Measurements from ENCODE around the gene GYS1. TPM values are rescaled to one million over a fixed set of nuclear protein-coding genes. Genes with fewer than 3 reads are reported as not detected.

Gene GYS1
- total and polyA plus RNA-seq, 2 experiments from 2014 or later = 15.9 to 28.9 TPM

DNA sequence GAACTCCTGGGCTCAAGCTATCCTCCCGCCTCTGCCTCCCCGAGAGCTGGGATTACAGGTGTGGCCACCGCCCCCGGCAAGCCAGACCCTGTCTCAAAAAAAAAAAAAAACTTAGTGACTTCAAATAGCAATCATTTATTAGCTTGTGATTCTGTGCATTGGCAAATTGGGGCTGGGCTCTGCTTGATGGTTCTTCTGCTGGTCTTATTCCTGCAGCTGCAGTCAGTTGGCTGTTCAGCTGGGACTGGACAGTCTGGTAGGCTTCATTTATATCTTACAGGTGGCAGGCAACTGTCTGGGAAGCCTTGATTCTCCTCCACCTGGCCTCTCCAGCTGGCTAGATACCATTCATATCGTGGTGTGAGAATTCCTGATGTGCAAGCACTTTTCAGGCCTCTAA lies 52.2 kb downstream of the GYS1 start:
- Histone ChIP-seq H2AFZ (no peak overlapping the region), H3K27ac (ENCODE audit: low read depth) (no peak overlapping the region), H3K79me2 (replicated peaks; ENCODE audit: insufficient read depth) (no peaks in the 10 kb centered on the region), H3K4me2 (no peak overlapping the region), H3K27me3 (ENCODE audit: insufficient read depth) (no peaks in the 10 kb centered on the region), H3F3A (replicated peaks; ENCODE audit: low read depth) (no peaks in the 10 kb centered on the region), H3K9me2 (ENCODE audit: insufficient read depth) (no peaks in the 10 kb centered on the region), H3K36me3 (ENCODE audit: insufficient read depth) (no peaks in the 10 kb centered on the region), H3K4me3 (no peak overlapping the region), H3K4me1 (ENCODE audit: insufficient read depth) (no peaks in the 10 kb centered on the region), H4K20me1 (replicated peaks; ENCODE audit: insufficient read depth) (no peaks in the 10 kb centered on the region)
- Mint-ChIP-seq H3K27me3 (ENCODE audit: insufficient read depth, low read depth, poor library complexity) (peaks cover 6% of the 10 kb centered on the region), H3K4me1 (no peaks in the 10 kb centered on the region; the same call in 2 of the 3 replicates), H3K9me3 (peaks cover 2% of the 10 kb centered on the region; the same call in 1 of the 3 replicates), H3K27ac (no peak overlapping the region), H3K4me3 (no peak overlapping the region), H3K36me3 (ENCODE audit: low read depth) (peaks cover 30% of the 10 kb centered on the region)
- DNase-seq (ENCODE audit: low spot score) (no peak), ATAC-seq (no peak)
- TF ChIP-seq ZNF331 (CRISPR knock-in tag; IDR thresholded peaks at IDR 0.05; ENCODE audit: low read depth) = peak; percentile 54; the same call in 1 of the 2 replicates
- TF ChIP-seq, protein P1, sequence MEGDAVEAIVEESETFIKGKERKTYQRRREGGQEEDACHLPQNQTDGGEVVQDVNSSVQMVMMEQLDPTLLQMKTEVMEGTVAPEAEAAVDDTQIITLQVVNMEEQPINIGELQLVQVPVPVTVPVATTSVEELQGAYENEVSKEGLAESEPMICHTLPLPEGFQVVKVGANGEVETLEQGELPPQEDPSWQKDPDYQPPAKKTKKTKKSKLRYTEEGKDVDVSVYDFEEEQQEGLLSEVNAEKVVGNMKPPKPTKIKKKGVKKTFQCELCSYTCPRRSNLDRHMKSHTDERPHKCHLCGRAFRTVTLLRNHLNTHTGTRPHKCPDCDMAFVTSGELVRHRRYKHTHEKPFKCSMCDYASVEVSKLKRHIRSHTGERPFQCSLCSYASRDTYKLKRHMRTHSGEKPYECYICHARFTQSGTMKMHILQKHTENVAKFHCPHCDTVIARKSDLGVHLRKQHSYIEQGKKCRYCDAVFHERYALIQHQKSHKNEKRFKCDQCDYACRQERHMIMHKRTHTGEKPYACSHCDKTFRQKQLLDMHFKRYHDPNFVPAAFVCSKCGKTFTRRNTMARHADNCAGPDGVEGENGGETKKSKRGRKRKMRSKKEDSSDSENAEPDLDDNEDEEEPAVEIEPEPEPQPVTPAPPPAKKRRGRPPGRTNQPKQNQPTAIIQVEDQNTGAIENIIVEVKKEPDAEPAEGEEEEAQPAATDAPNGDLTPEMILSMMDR (conservative IDR thresholded peaks at IDR 0.05; ENCODE audit: low read depth in 2 of 2) = no peak

DNA sequence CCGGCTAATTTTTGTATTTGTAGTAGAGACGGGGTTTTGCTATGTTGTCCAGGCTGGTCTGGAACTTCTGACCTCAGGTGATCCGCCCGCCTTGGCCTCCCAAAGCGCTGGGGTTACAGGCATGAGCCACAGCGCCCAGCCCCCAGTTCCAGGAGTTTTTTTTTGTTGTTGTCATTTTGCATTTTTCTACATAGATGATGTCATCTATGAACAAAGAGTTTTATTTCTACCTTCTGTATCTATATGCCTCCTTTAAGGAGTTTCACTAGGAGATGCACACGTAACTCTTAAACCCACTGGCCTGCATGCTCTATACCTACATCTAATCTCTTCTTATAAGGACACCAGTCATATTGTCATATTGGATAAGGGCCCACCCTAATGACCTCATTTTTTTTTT lies 54.9 kb downstream of the GYS1 start:
- Histone ChIP-seq H3K36me3 (ENCODE audit: insufficient read depth) (no peaks in the 10 kb centered on the region), H3K4me1 (ENCODE audit: insufficient read depth) (peaks cover 10% of the 10 kb centered on the region), H2AFZ (no peak overlapping the region), H3K4me2 (no peak overlapping the region), H3K4me3 (no peak overlapping the region), H3K79me2 (replicated peaks; ENCODE audit: insufficient read depth) (no peaks in the 10 kb centered on the region), H4K20me1 (replicated peaks; ENCODE audit: insufficient read depth) (no peaks in the 10 kb centered on the region), H3F3A (replicated peaks; ENCODE audit: low read depth) (peaks cover 8% of the 10 kb centered on the region; the same call in 1 of the 2 replicates), H3K27ac (ENCODE audit: low read depth) (no peak overlapping the region), H3K27me3 (ENCODE audit: insufficient read depth) (peaks cover 16% of the 10 kb centered on the region), H3K9me2 (ENCODE audit: insufficient read depth) (no peaks in the 10 kb centered on the region)
- Mint-ChIP-seq H3K4me1 (peaks cover 13% of the 10 kb centered on the region), H3K27ac (no peak overlapping the region), H3K27me3 (ENCODE audit: insufficient read depth, low read depth, poor library complexity) (peaks cover 17% of the 10 kb centered on the region), H3K36me3 (ENCODE audit: low read depth) (peaks cover 24% of the 10 kb centered on the region), H3K4me3 (no peak overlapping the region; the same call in 2 of the 3 replicates), H3K9me3 (peaks cover 2% of the 10 kb centered on the region; the same call in 1 of the 3 replicates)
- DNase-seq (ENCODE audit: low spot score) (no peak), ATAC-seq (no peak)
- no peak for TF ChIP-seq ZNF331 (CRISPR knock-in tag; IDR thresholded peaks at IDR 0.05; ENCODE audit: low read depth)
- TF ChIP-seq, protein P2, sequence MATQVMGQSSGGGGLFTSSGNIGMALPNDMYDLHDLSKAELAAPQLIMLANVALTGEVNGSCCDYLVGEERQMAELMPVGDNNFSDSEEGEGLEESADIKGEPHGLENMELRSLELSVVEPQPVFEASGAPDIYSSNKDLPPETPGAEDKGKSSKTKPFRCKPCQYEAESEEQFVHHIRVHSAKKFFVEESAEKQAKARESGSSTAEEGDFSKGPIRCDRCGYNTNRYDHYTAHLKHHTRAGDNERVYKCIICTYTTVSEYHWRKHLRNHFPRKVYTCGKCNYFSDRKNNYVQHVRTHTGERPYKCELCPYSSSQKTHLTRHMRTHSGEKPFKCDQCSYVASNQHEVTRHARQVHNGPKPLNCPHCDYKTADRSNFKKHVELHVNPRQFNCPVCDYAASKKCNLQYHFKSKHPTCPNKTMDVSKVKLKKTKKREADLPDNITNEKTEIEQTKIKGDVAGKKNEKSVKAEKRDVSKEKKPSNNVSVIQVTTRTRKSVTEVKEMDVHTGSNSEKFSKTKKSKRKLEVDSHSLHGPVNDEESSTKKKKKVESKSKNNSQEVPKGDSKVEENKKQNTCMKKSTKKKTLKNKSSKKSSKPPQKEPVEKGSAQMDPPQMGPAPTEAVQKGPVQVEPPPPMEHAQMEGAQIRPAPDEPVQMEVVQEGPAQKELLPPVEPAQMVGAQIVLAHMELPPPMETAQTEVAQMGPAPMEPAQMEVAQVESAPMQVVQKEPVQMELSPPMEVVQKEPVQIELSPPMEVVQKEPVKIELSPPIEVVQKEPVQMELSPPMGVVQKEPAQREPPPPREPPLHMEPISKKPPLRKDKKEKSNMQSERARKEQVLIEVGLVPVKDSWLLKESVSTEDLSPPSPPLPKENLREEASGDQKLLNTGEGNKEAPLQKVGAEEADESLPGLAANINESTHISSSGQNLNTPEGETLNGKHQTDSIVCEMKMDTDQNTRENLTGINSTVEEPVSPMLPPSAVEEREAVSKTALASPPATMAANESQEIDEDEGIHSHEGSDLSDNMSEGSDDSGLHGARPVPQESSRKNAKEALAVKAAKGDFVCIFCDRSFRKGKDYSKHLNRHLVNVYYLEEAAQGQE (IDR thresholded peaks at IDR 0.05; ENCODE audit: unreplicated experiment) = no peak
- TF ChIP-seq, protein P1 (conservative IDR thresholded peaks at IDR 0.05; ENCODE audit: low read depth in 2 of 2) = no peak
- TF ChIP-seq, protein P3, sequence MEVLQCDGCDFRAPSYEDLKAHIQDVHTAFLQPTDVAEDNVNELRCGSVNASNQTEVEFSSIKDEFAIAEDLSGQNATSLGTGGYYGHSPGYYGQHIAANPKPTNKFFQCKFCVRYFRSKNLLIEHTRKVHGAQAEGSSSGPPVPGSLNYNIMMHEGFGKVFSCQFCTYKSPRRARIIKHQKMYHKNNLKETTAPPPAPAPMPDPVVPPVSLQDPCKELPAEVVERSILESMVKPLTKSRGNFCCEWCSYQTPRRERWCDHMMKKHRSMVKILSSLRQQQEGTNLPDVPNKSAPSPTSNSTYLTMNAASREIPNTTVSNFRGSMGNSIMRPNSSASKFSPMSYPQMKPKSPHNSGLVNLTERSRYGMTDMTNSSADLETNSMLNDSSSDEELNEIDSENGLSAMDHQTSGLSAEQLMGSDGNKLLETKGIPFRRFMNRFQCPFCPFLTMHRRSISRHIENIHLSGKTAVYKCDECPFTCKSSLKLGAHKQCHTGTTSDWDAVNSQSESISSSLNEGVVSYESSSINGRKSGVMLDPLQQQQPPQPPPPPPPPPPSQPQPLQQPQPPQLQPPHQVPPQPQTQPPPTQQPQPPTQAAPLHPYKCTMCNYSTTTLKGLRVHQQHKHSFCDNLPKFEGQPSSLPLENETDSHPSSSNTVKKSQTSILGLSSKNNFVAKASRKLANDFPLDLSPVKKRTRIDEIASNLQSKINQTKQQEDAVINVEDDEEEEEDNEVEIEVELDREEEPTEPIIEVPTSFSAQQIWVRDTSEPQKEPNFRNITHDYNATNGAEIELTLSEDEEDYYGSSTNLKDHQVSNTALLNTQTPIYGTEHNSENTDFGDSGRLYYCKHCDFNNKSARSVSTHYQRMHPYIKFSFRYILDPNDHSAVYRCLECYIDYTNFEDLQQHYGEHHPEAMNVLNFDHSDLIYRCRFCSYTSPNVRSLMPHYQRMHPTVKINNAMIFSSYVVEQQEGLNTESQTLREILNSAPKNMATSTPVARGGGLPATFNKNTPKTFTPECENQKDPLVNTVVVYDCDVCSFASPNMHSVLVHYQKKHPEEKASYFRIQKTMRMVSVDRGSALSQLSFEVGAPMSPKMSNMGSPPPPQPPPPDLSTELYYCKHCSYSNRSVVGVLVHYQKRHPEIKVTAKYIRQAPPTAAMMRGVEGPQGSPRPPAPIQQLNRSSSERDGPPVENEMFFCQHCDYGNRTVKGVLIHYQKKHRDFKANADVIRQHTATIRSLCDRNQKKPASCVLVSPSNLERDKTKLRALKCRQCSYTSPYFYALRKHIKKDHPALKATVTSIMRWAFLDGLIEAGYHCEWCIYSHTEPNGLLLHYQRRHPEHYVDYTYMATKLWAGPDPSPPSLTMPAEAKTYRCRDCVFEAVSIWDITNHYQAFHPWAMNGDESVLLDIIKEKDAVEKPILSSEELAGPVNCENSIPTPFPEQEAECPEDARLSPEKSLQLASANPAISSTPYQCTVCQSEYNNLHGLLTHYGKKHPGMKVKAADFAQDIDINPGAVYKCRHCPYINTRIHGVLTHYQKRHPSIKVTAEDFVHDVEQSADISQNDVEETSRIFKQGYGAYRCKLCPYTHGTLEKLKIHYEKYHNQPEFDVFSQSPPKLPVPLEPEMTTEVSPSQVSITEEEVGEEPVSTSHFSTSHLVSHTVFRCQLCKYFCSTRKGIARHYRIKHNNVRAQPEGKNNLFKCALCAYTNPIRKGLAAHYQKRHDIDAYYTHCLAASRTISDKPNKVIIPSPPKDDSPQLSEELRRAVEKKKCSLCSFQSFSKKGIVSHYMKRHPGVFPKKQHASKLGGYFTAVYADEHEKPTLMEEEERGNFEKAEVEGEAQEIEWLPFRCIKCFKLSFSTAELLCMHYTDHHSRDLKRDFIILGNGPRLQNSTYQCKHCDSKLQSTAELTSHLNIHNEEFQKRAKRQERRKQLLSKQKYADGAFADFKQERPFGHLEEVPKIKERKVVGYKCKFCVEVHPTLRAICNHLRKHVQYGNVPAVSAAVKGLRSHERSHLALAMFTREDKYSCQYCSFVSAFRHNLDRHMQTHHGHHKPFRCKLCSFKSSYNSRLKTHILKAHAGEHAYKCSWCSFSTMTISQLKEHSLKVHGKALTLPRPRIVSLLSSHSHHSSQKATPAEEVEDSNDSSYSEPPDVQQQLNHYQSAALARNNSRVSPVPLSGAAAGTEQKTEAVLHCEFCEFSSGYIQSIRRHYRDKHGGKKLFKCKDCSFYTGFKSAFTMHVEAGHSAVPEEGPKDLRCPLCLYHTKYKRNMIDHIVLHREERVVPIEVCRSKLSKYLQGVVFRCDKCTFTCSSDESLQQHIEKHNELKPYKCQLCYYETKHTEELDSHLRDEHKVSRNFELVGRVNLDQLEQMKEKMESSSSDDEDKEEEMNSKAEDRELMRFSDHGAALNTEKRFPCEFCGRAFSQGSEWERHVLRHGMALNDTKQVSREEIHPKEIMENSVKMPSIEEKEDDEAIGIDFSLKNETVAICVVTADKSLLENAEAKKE (CRISPR knock-in tag; IDR thresholded peaks at IDR 0.05) = no peak
- TF ChIP-seq, protein P4, sequence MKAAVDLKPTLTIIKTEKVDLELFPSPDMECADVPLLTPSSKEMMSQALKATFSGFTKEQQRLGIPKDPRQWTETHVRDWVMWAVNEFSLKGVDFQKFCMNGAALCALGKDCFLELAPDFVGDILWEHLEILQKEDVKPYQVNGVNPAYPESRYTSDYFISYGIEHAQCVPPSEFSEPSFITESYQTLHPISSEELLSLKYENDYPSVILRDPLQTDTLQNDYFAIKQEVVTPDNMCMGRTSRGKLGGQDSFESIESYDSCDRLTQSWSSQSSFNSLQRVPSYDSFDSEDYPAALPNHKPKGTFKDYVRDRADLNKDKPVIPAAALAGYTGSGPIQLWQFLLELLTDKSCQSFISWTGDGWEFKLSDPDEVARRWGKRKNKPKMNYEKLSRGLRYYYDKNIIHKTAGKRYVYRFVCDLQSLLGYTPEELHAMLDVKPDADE (IDR thresholded peaks at IDR 0.05) = no peak
